HG03378 (cell line): ENCODE data around the gene PSD2.

Experiments
- ATAC-seq: cut with Tn5 transposase; IDR thresholded peaks from one replicate; pipeline ENCODE4 v1.9.1; 2021; ENCODE audit warnings: mild to moderate bottlenecking, moderate library complexity; ENCODE audit not compliant: unreplicated experiment

Gene PSD2

DNA sequence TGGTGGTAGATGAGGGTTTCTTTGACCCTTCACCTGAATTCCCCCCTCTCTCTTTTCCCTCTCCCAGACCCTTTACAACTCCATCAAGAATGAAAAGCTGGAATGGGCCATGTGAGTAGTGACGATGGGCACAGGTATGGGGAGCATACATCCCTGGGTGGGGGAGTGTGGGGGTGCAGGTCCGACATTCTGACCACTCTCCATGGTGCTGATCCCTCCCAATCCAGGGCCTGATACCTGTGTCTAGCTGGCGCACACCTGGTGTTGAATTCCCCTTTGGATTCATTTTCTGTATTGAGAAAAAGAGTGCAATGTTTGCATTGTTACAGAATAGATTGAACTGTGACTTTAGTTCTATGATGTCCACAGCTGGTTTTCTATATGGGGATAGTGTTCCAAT is 40.0 kb downstream of the PSD2 start:
- no peak for ATAC-seq

- ATAC-seq, result no peak
Observed at GRCh38 chr5:139836469-139837208, 41.0 kb downstream of the PSD2 start.

DNA sequence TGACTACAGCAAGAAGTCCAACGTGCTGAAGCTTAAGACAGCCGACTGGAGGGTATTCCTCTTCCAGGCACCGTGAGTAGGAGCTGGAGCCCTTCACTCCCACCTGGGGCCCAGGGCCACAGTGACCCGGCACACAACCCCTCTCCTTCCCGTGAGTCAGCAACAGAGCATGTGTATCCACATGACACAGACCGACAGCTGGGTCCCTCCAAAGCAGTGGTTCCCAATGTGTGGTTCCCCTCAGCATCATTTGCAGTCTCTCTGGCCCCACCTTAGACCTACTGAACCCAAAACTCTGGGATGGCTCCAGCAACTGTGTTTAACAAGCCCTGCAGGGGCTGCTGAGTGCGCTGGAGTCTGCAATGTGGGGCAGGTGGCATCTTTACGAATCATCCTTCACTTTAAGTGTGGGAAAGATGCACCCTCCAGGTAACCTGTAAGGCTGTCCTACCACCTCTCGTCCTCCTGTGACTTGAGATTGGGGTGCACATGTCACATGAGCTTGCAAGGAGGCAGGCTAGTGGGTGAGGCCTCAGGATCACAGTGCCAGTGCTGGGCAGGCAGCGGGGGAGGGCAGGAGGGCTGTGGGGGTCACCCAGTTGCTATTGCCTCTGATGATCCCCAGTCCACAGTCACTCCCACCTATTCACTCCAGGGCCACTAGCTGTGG is 42.2 kb downstream of the PSD2 start:
- no peak for ATAC-seq

DNA sequence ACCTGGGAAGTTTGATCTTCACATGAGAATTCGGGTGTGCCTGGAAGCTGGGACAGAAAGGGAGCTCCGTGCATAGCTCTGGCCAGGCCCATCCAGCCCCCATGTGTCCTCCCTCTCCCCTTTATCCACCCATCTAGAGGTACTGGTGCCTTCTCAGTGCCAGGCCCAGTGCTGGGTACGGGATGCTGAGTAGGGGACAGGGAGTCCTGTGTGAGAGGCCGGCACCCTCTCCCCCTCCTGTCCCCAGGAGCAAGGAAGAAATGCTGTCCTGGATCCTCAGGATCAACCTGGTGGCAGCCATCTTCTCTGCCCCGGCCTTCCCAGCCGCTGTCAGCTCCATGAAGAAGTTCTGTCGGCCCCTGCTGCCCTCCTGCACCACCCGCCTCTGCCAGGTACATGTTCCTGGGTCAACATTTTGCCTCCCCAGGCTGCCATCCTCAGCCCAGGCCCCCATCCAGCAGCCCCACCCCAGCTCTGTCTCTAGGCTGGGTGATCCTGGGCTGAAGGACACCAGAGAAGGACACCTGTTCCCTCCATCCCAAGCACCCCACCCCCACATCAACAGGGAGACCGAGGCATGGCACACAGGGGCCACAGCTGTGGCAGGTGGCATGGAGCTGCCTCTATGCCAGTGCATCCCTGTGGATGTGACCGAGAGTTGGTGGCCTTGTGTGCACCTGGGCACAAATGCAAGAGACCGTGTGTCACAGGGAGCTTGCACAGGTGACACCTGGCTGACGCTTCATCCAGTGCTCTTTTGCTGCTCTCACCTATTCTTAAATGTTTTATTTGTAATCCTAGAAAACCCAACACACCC is 43.0 kb downstream of the PSD2 start:
- ATAC-seq, result no peak

- ATAC-seq, result no peak
Observed at GRCh38 chr5:139839232-139839815, 43.7 kb downstream of the PSD2 start.

DNA sequence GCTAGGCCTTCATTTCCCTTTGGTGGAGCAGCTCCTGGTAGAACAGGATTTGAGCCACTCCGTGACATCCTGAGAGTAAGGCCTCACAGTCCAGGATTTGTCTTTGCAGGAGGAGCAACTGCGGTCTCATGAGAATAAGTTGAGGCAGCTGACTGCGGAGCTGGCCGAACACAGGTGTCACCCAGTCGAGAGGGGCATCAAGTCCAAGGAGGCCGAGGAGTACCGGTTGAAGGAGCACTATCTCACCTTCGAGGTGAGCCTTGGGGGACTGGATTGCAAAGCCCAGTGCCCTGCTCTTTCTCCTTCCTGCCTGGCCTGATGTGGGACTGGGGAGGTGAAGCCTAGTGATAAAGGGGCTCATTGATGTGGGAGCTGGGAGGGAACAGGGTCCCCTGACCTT is 44.3 kb downstream of the PSD2 start:
- ATAC-seq, result no peak

DNA sequence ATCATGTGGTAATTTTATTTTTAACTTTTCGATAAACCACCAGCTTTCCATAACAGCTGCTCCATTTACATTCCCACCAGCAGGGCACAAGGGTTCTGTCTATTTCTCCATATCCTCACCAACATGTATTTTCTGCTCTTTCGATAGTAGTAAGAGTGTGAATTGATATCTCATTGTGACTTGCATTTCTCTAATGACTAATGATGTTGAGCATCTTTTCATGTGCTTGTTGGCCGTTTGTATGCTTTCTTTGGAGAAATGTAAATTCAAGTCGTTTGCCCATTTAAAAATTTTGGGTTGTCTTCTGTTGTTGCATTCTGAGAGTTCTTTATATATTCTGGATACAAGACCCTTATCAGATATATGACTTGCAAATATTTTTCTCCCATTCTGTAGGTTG is 45.9 kb downstream of the PSD2 start:
- no peak for ATAC-seq

- no peak for ATAC-seq
Observed at GRCh38 chr5:139842321-139842720, 46.7 kb downstream of the PSD2 start.

DNA sequence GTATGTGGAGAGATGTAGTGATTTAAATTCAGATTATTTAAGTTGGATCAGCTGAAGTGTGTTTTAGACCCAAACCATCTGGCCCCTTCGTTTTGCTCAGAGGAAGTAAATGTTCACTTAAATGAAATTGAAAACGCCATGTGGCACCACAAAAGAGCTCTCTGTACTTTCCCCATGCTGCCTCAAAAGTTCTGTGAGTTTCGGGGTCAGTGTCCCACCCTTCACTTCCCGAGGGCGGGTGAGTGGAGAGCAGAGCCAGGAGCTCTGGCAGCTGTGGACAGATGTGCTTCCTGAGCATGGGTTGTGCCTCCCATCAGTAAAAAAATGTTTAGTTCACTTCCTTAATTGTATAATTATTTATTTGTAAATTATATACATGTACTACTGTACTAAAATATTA is 48.4 kb downstream of the PSD2 start:
- ATAC-seq, result no peak

GRCh38 chr5:139844472-139845145 is 49.0 kb downstream of the PSD2 start:
- peak; percentile 68 for ATAC-seq

- ATAC-seq, result no peak
Observed at GRCh38 chr5:139845846-139846681, 50.5 kb downstream of the PSD2 start.

- no peak for ATAC-seq
Observed at GRCh38 chr5:139847091-139847490, 51.5 kb downstream of the PSD2 start.

DNA sequence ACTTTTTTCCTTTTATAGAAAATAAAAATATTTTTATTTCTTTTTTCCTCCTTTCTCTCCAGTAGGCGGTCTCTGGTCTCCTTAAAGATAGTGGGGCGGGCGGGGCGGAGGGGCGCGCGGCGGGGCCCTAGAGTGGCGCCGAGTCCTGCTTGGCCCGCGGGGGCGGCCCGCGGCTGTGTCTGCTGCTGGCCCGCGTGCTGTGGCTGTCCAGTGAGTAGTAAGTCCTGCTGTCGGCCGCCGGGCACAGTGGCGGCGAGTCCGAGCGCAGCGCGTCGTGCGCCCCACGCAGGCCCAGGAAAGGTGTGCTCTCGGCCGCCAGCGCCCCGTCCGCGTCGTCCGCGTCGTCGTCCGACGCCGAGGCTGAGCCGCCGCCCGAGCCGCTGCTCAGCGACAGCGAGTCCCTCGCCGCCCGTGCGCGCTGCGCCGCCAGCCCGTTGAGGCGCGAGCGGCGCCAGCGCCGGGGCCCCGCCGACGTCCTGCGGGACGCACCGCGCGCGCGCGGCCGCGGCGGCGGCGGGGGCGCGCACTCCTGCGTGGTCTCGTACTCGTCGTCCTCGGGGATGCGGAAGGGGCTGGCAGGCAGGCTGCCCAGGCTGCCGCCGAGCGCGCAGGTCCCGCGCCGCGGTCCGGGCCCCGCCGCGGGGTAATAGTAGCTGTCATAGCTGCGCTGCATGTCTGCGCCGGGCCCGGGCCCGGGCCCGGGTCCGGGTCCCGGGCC is 52.3 kb downstream of the PSD2 start:
- no peak for ATAC-seq

DNA sequence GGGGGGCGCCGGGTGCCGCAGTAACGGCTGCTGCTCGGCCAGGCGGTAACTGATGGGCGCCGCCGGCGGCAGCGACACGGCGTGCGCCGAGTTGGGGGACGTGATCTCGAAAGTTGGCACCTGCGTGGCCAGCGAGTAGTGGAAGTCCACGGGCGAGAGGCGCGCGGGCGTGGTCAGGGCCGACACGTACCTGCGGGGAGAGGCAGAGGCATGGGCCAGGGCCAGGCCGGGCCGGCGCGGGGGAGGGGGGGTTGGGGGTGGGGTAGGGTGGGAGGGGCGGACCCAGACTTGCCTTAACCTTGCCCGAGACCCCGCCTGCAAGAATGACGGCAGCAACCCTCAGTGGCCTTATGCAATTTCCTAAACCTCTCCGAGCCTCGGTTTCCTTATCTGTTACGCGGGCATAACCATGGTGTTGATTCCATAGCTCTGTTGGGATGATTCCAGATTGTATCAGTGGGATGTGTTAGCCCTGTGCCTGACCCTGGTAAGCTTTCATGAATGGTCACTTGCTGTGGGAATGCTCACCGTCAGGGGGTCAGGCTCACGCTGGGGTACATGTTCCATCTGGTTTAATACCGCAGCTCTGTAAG is 53.0 kb downstream of the PSD2 start:
- ATAC-seq, result no peak

- ATAC-seq, result no peak
Observed at GRCh38 chr5:139849501-139849900, 53.9 kb downstream of the PSD2 start.

DNA sequence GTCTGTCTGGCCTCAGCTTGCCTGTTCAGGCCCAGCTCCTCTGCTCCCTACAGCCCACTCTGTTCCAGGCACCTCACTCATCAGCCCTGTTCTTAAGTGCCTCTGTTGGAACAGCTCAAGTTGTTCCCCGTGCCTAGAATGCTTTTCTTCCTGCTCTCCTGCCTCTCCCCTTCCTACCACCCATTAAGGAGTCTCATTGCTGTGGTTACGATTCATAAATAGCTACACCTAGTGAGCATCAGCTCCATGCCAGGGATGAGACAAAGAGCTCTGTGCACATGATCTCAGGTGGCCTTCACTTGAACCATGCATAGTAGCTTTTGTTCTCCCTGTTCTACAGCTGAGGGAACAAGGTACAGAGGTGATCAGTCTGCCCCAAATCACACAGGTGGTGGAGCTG is 54.3 kb downstream of the PSD2 start:
- no peak for ATAC-seq

DNA sequence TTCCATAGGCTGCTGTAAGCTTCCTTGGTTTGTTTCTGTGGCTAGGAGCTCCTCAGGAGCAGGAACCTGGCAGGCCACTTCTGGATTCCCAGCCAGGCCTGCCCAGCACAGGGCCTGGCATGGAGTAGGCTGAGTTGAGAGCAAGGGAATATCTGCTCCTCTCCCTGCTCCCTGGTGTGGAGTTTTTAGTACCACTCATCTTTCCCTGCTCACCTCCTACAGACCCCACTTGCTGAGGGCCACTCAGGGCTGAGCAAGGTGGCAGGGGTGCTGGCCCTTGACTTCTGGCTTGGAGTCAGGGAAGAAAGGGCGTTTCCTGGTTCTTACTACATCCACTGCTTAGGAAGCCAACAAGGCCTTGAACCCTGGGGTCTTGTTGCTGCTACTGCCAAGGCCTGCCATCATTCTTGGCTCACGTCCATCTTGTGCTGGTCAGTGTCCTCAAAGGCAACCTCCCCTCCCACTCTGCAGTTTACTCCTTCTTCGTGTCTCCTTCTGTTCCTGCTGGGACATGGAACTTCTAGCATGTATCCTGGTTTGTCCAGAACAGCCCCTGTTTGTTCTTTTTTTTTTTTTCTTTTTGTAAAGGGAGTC is 54.9 kb downstream of the PSD2 start:
- ATAC-seq, result no peak

GRCh38 chr5:139851558-139851957 is 56.0 kb downstream of the PSD2 start:
- no peak for ATAC-seq

- no peak for ATAC-seq
Observed at GRCh38 chr5:139852696-139853095, 57.1 kb downstream of the PSD2 start.
